OCI-LY7 (cell line): ENCODE measurements around the gene FAM204A. TPM values are rescaled to one million over a fixed set of nuclear protein-coding genes. Genes with fewer than 3 reads are reported as not detected.
A peak's percentile ranks its signal among the peaks of the same experiment; 100 is the strongest.

Experiments used
- Bru-seq: library from RNA; stranded (reverse); fragments of 400-500 nt; gene quantifications from one replicate; lab custom pipeline; 2021; lab: Mats Ljungman, UMichigan
- BruChase-seq, 2 experiments: library from RNA; stranded (reverse); fragments of 400-500 nt; gene quantifications; one replicate each; lab custom pipeline; 2021; lab: Mats Ljungman, UMichigan
- BruUV-seq: library from RNA; stranded (reverse); fragments of 400-500 nt; replicated peaks from 2 replicates; lab custom pipeline; 2021; lab: Mats Ljungman, UMichigan
- CTCF ChIA-PET: fragments of 300-600 bp; sonication (Branson Sonifier 250); formaldehyde crosslinking; loops from one replicate; lab custom pipeline; 2022; ENCODE audit warnings: antibody characterized with exemption; ENCODE audit not compliant: unreplicated experiment; lab: Charles Lee
- POLR2A ChIA-PET: fragments of 300-600 bp; sonication (Branson Sonifier 250); formaldehyde crosslinking; loops from one replicate; lab custom pipeline; 2022; ENCODE audit warnings: antibody characterized with exemption; lab: Charles Lee
- DNase-seq: peaks from one replicate; pipeline ENCODE4 v3.0.0-alpha.2; 2015; ENCODE audit warnings: low spot score
- H2AFZ ChIP-seq: fragments of 200-600 bp; sonication (generic), shearing (Covaris generic); 2 replicates; pipeline ENCODE4 v1.6.1; 2014; ENCODE audit warnings: mild to moderate bottlenecking, antibody characterized with exemption, low read length, moderate library complexity
- H3K27ac ChIP-seq: fragments of 200-600 bp; sonication (generic); 2 replicates; pipeline ENCODE4 v1.5.1; 2014; ENCODE audit warnings: mixed run types, low read depth, mild to moderate bottlenecking, moderate library complexity, low read length, inconsistent platforms; ENCODE audit not compliant: poor library complexity, severe bottlenecking
- H3K36me3 ChIP-seq: fragments of 200-600 bp; sonication (generic); 2 replicates; pipeline ENCODE4 v1.6.1; 2014; ENCODE audit warnings: mild to moderate bottlenecking, antibody characterized with exemption, low read length, moderate library complexity, mixed read lengths; ENCODE audit not compliant: insufficient read depth
- H3K4me1 ChIP-seq: fragments of 200-600 bp; sonication (generic); 2 replicates; pipeline ENCODE4 v1.5.1; 2014; ENCODE audit warnings: mild to moderate bottlenecking, low read length; ENCODE audit not compliant: insufficient read depth, poor library complexity, severe bottlenecking
- H3K4me2 ChIP-seq: fragments of 200-600 bp; sonication (generic); 2 replicates; pipeline ENCODE4 v1.6.1; 2014; ENCODE audit warnings: mild to moderate bottlenecking, low read length
- H3K4me3 ChIP-seq: fragments of 200-600 bp; sonication (generic); 2 replicates; pipeline ENCODE4 v1.5.1; 2014; ENCODE audit warnings: mild to moderate bottlenecking, low read depth, low read length; ENCODE audit not compliant: poor library complexity, severe bottlenecking
- H3K79me2 ChIP-seq: fragments of 200-600 bp; sonication (generic); 2 replicates; pipeline ENCODE4 v1.6.1; 2016; ENCODE audit warnings: low read depth, mild to moderate bottlenecking, low read length, moderate library complexity, mixed read lengths; ENCODE audit not compliant: insufficient read depth
- H3K9me2 ChIP-seq: fragments of 200-600 bp; sonication (generic); 2 replicates; pipeline ENCODE4 v1.6.1; 2016; ENCODE audit warnings: mild to moderate bottlenecking, low read length, mixed read lengths; ENCODE audit not compliant: insufficient read depth
- H3K9me3 ChIP-seq: fragments of 200-600 bp; sonication (generic); 2 replicates; pipeline ENCODE4 v1.6.1; 2014; ENCODE audit warnings: mild to moderate bottlenecking, mixed run types, low read length, mixed read lengths
- H4K20me1 ChIP-seq: fragments of 200-600 bp; sonication (generic); 2 replicates; pipeline ENCODE4 v1.6.1; 2014; ENCODE audit warnings: mild to moderate bottlenecking, antibody characterized with exemption, low read length, moderate library complexity, mixed read lengths; ENCODE audit not compliant: insufficient read depth
- EZH2phosphoT487 ChIP-seq: fragments of 200-600 bp; sonication (generic); IDR thresholded peaks from 2 replicates; pipeline ENCODE4 v1.6.1; 2018; ENCODE audit warnings: low read depth, borderline replicate concordance, mild to moderate bottlenecking, mixed run types, antibody characterized with exemption, low read length, moderate library complexity, mixed read lengths
- intact Hi-C: fragments of 100-400 bp; cut with micrococcal nuclease; formaldehyde crosslinking; loops from one replicate; pipeline ENCODE4 v1.10.0; 2022; ENCODE audit not compliant: unreplicated experiment
- long read RNA-seq: library from polyadenylated mRNA; stranded (forward); transcript quantifications from one replicate; pipeline ENCODE4 v2.0.0, GENCODE V29; 2022
- total RNA-seq, 2 experiments: library from RNA; depleted of rRNA in 1 of 2; stranded (reverse); fragments of >200 nt in 1 of 2; shearing (Covaris generic) in 1 of 2; gene quantifications; 2 replicates each; pipeline ENCODE4 v1.2.3, GENCODE V29; 2014 to 2022
- TF ChIP-seq, protein P1 (sequence below): fragments of 200-600 bp; sonication (generic); conservative IDR thresholded peaks from 2 replicates; pipeline ENCODE4 v1.5.1; 2014; ENCODE audit warnings: mild to moderate bottlenecking, antibody characterized with exemption, low read length, moderate library complexity, mixed read lengths

Gene FAM204A
- total RNA-seq (2014; rRNA removed; shearing (Covaris generic)) (32.2 and 32.4 TPM in 2 replicates), total RNA-seq (2022) (44.7 and 44.9 TPM in 2 replicates), Bru-seq, nascent RNA (percentile 81 among the genes with signal in this experiment), BruChase-seq, experiment 1, labeled RNA remaining after a 6-hour chase (percentile 66 among the genes with signal in this experiment), BruChase-seq, experiment 2, labeled RNA remaining after a 2-hour chase (percentile 68 among the genes with signal in this experiment)
- long read RNA-seq, full-length matches to known transcripts = 48 of 66 reads
- long read RNA-seq, partial matches to known transcripts = 6 of 66 reads
- long read RNA-seq, other reads (novel, unspliced or antisense) = 12 of 66 reads

GRCh38 chr10:118341791-118342637 lies at the start of gene FAM204A:
FAM204A (minus strand) TSS chr10:118342324; CDS start chr10:118336415, 5,909 bp downstream.
- peaks cover 22% of the 10 kb centered on the region for H3K4me1 ChIP-seq
- H2AFZ ChIP-seq = peak within 1 kb of the TSS; percentile 84
- intact Hi-C loops = loop anchor here (10.0 kb wide), 1 partner anchor 297 kb away; the partner anchor contains the start of gene RAB11FIP2
- H3K9me2 ChIP-seq = no peaks in the 10 kb centered on the region
- H3K27ac ChIP-seq = peak within 1 kb of the TSS; percentile 38
- POLR2A ChIA-PET = interaction anchor here (0.6 kb wide), 2 partner anchors 15 to 23 kb away, joined by 3 read pairs; no protein-coding TSS in a partner anchor
- H4K20me1 ChIP-seq = peaks cover 6% of the 10 kb centered on the region; the same call in 1 of the 2 replicates
- DNase-seq = peak; percentile 95
- TF ChIP-seq, protein P1, sequence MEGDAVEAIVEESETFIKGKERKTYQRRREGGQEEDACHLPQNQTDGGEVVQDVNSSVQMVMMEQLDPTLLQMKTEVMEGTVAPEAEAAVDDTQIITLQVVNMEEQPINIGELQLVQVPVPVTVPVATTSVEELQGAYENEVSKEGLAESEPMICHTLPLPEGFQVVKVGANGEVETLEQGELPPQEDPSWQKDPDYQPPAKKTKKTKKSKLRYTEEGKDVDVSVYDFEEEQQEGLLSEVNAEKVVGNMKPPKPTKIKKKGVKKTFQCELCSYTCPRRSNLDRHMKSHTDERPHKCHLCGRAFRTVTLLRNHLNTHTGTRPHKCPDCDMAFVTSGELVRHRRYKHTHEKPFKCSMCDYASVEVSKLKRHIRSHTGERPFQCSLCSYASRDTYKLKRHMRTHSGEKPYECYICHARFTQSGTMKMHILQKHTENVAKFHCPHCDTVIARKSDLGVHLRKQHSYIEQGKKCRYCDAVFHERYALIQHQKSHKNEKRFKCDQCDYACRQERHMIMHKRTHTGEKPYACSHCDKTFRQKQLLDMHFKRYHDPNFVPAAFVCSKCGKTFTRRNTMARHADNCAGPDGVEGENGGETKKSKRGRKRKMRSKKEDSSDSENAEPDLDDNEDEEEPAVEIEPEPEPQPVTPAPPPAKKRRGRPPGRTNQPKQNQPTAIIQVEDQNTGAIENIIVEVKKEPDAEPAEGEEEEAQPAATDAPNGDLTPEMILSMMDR = no peak
- no TSS peak for BruUV-seq
- H3K4me3 ChIP-seq = peak within 1 kb of the TSS; percentile 88
- no peaks in the 10 kb centered on the region for H3K9me3 ChIP-seq
- H3K4me2 ChIP-seq = peak within 1 kb of the TSS; percentile 92
- CTCF ChIA-PET = no interaction called here
- peaks cover 26% of the 10 kb centered on the region for H3K79me2 ChIP-seq
- H3K36me3 ChIP-seq = 0 out of 2 replicates have a peak, but pooled peaks cover 4% of the 10 kb centered on the region

GRCh38 chr10:118383699-118384098 lies 41.6 kb upstream of the FAM204A start:
- no peaks in the 10 kb centered on the region for H3K9me3 ChIP-seq
- POLR2A ChIA-PET = interaction anchor here (1.2 kb wide), 1 partner anchor 10 kb away, joined by 4 read pairs; no protein-coding TSS in a partner anchor
- H3K4me1 ChIP-seq = no peaks in the 10 kb centered on the region
- H4K20me1 ChIP-seq = no peaks in the 10 kb centered on the region
- H3K79me2 ChIP-seq = no peaks in the 10 kb centered on the region
- no peaks in the 10 kb centered on the region for H3K36me3 ChIP-seq
- CTCF ChIA-PET = no interaction called here
- H3K9me2 ChIP-seq = no peaks in the 10 kb centered on the region
- H3K4me3 ChIP-seq = no peak overlapping the region
- TF ChIP-seq, protein P1 = no peak
- no peak for TF ChIP-seq EZH2phosphoT487
- H3K27ac ChIP-seq = no peak overlapping the region
- intact Hi-C loops = no loop called here
- no peak for DNase-seq
- no peak overlapping the region for H3K4me2 ChIP-seq
- H2AFZ ChIP-seq = no peak overlapping the region
- BruUV-seq = no TSS peak
